Activated naive CD4-positive, alpha-beta T cell treated with anti-CD3 and anti-CD28 coated beads, Interleukin-2, amount 50 U/mL, for 72 hours (primary cell): ENCODE data around the gene SCUBE1. TPM values are rescaled to one million over a fixed set of nuclear protein-coding genes. Genes with fewer than 3 reads are reported as not detected.

Experiments used
- ATAC-seq, 2 donors: fragments of 150-1000 bp; cut with Tn5 transposase; 2 replicates each; pipeline ENCODE4 v1.10.0; 2021; ENCODE audit warnings: mild to moderate bottlenecking in 2 of 2, moderate library complexity in 2 of 2
- DNase-seq, 2 donors: peaks; one replicate each; pipeline ENCODE4 v3.0.0; 2021 to 2022; ENCODE audit warnings: low spot score in 2 of 2
- H3K27ac Mint-ChIP-seq, 2 donors: one replicate each; pipeline ENCODE4 v1.8.0; 2022; ENCODE audit warnings: mild to moderate bottlenecking in 2 of 2, mixed read lengths in 2 of 2
- H3K36me3 Mint-ChIP-seq, 2 donors: one replicate each; pipeline ENCODE4 v1.8.0; 2022; ENCODE audit warnings: mixed read lengths in 2 of 2
- H3K9me3 Mint-ChIP-seq, 2 donors: one replicate each; pipeline ENCODE4 v1.8.0; 2022; ENCODE audit warnings: mixed read lengths in 2 of 2
- total RNA-seq, 2 donors: library from RNA; stranded (reverse); gene quantifications; one replicate each; pipeline ENCODE4 v1.2.3, GENCODE V29; 2022

The SCUBE1 gene
- total RNA-seq, 2 donors from 2014 or later: 0.39 TPM; not detected in 1

- DNase-seq (no peak), ATAC-seq (no peak)
- Mint-ChIP-seq H3K36me3 (no peaks in the 10 kb centered on the region), H3K9me3 (no peaks in the 10 kb centered on the region), H3K27ac (no peak overlapping the region)
Observed at GRCh38 chr22:43279867-43280522, 63.2 kb downstream of the SCUBE1 start.

- H3K9me3 Mint-ChIP-seq: no peaks in the 10 kb centered on the region
- H3K27ac Mint-ChIP-seq: no peak overlapping the region
- DNase-seq (no peak), ATAC-seq (no peak)
- no peaks in the 10 kb centered on the region for H3K36me3 Mint-ChIP-seq
Observed at GRCh38 chr22:43277987-43278601, 65.1 kb downstream of the SCUBE1 start.

- no peaks in the 10 kb centered on the region for H3K36me3 Mint-ChIP-seq
- DNase-seq (no peak), ATAC-seq (no peak)
- no peak overlapping the region for H3K27ac Mint-ChIP-seq
- no peaks in the 10 kb centered on the region for H3K9me3 Mint-ChIP-seq
Observed at GRCh38 chr22:43277091-43277490, 66.1 kb downstream of the SCUBE1 start.

- no peak for DNase-seq
- H3K9me3 Mint-ChIP-seq: no peaks in the 10 kb centered on the region
- peak overlapping the region in 1 of 2 donors; percentile 61 for H3K27ac Mint-ChIP-seq
- ATAC-seq: no peak
- no peaks in the 10 kb centered on the region for H3K36me3 Mint-ChIP-seq
Observed at GRCh38 chr22:43276321-43276720, 66.9 kb downstream of the SCUBE1 start.

- H3K9me3 Mint-ChIP-seq: no peaks in the 10 kb centered on the region
- H3K27ac Mint-ChIP-seq: peak overlapping the region in 1 of 2 donors; percentile 61
- DNase-seq (no peak), ATAC-seq (peak in 1 of 2 donors; percentile 57)
- H3K36me3 Mint-ChIP-seq: no peaks in the 10 kb centered on the region
Observed at GRCh38 chr22:43275545-43276317, 67.4 kb downstream of the SCUBE1 start.

- DNase-seq: no peak
- ATAC-seq: no peak
- Mint-ChIP-seq H3K27ac (peak overlapping the region; percentile 61 to 68), H3K36me3 (no peaks in the 10 kb centered on the region), H3K9me3 (no peaks in the 10 kb centered on the region)
Observed at GRCh38 chr22:43274595-43275240, 68.5 kb downstream of the SCUBE1 start.

- Mint-ChIP-seq H3K27ac (peak overlapping the region; percentile 21 to 68), H3K9me3 (no peaks in the 10 kb centered on the region), H3K36me3 (no peaks in the 10 kb centered on the region)
- DNase-seq (peak in 1 of 2 donors; percentile 45), ATAC-seq (peak; percentile 60 to 73)
Observed at GRCh38 chr22:43273902-43274484, 69.2 kb downstream of the SCUBE1 start.

- DNase-seq (no peak), ATAC-seq (no peak)
- Mint-ChIP-seq H3K27ac (peak overlapping the region in 1 of 2 donors; percentile 44), H3K36me3 (no peaks in the 10 kb centered on the region), H3K9me3 (no peaks in the 10 kb centered on the region)
Observed at GRCh38 chr22:43272869-43273318, 70.3 kb downstream of the SCUBE1 start.

- Mint-ChIP-seq H3K9me3 (no peaks in the 10 kb centered on the region), H3K27ac (peak overlapping the region in 1 of 2 donors; percentile 44), H3K36me3 (no peaks in the 10 kb centered on the region)
- no peak for DNase-seq
- no peak for ATAC-seq
Observed at GRCh38 chr22:43272301-43272700, 70.9 kb downstream of the SCUBE1 start.

- Mint-ChIP-seq H3K27ac (no peak overlapping the region), H3K9me3 (no peaks in the 10 kb centered on the region), H3K36me3 (no peaks in the 10 kb centered on the region)
- ATAC-seq (no peak), DNase-seq (no peak)
Observed at GRCh38 chr22:43270949-43271348, 72.2 kb downstream of the SCUBE1 start.

- no peak overlapping the region for H3K27ac Mint-ChIP-seq
- no peaks in the 10 kb centered on the region for H3K36me3 Mint-ChIP-seq
- no peak for ATAC-seq
- DNase-seq: no peak
- no peaks in the 10 kb centered on the region for H3K9me3 Mint-ChIP-seq
Observed at GRCh38 chr22:43270314-43270908, 72.8 kb downstream of the SCUBE1 start.

GRCh38 chr22:43269646-43270045 is 73.5 kb downstream of the SCUBE1 start:
- Mint-ChIP-seq H3K9me3 (no peaks in the 10 kb centered on the region), H3K27ac (no peak overlapping the region), H3K36me3 (no peaks in the 10 kb centered on the region)
- no peak for DNase-seq
- ATAC-seq: no peak

- ATAC-seq (no peak), DNase-seq (no peak)
- Mint-ChIP-seq H3K9me3 (no peaks in the 10 kb centered on the region), H3K36me3 (no peaks in the 10 kb centered on the region), H3K27ac (no peak overlapping the region)
Observed at GRCh38 chr22:43269246-43269645, 73.9 kb downstream of the SCUBE1 start.

GRCh38 chr22:43267981-43268660 is 75.1 kb downstream of the SCUBE1 start:
- ATAC-seq (no peak), DNase-seq (no peak)
- Mint-ChIP-seq H3K36me3 (no peaks in the 10 kb centered on the region), H3K9me3 (no peaks in the 10 kb centered on the region), H3K27ac (peak overlapping the region in 1 of 2 donors; percentile 3)

GRCh38 chr22:43267332-43267980 is 75.7 kb downstream of the SCUBE1 start:
- DNase-seq: no peak
- no peaks in the 10 kb centered on the region for H3K36me3 Mint-ChIP-seq
- ATAC-seq: no peak

More at GRCh38 chr22:43267332-43267980, 75.7 kb downstream of the SCUBE1 start:
- peak overlapping the region in 1 of 2 donors; percentile 12 for H3K27ac Mint-ChIP-seq
- no peaks in the 10 kb centered on the region for H3K9me3 Mint-ChIP-seq
